SK-N-SH (cell line): ENCODE measurements around the gene EPHB2. TPM values are rescaled to one million over a fixed set of nuclear protein-coding genes. Genes with fewer than 3 reads are reported as not detected.

Source experiments
- CTCF ChIA-PET: fragments of 300-600, 350-600 bp; formaldehyde crosslinking; extraction: SDS; loops from one replicate; lab custom pipeline; 2021; lab: Yijun Ruan, JAX
- POLR2A ChIA-PET: fragments of 350-600 bp; sonication (Branson Sonifier 250); formaldehyde crosslinking; extraction: SDS; loops from one replicate; lab custom pipeline; 2020; ENCODE audit warnings: antibody characterized with exemption, inconsistent platforms; lab: Yijun Ruan, JAX
- DNase-seq: peaks from one replicate; pipeline ENCODE4 v3.0.0; 2012
- H2AFZ ChIP-seq: fragments of 200-600 bp; sonication (generic); 2 replicates; pipeline ENCODE4 v1.8.1; 2016; ENCODE audit warnings: antibody characterized with exemption, mild to moderate bottlenecking, low read depth
- H3F3A ChIP-seq: fragments of 200-600 bp; sonication (generic); replicated peaks from 2 replicates; pipeline ENCODE3; 2016; ENCODE audit warnings: antibody characterized with exemption, mild to moderate bottlenecking; ENCODE audit not compliant: insufficient read depth
- H3K27ac ChIP-seq, 2 experiments: fragments of 200-500 bp in 1 of 2; fragments of 200-600 bp in 1 of 2; sonication (Bioruptor generic) in 1 of 2; sonication (generic), shearing (Covaris generic) in 1 of 2; 2 replicates each; pipeline versions ENCODE4 v1.5.1 to v1.6.1; 2014 to 2016; ENCODE audit warnings: low read depth in 2 of 2, inconsistent platforms in 1 of 2, low read length in 1 of 2, mild to moderate bottlenecking in 1 of 2, mixed read lengths in 1 of 2
- H3K27me3 ChIP-seq: fragments of 200-600 bp; sonication (generic), shearing (Covaris generic); 2 replicates; pipeline ENCODE4 v1.6.1; 2016; ENCODE audit warnings: mixed run types; ENCODE audit not compliant: insufficient read depth
- H3K36me3 ChIP-seq, 2 experiments: fragments of 200-500 bp in 1 of 2; fragments of 200-600 bp in 1 of 2; sonication (Bioruptor generic) in 1 of 2; sonication (generic) in 1 of 2; replicated peaks in 1 of 2; 2 replicates each; pipeline versions ENCODE3 to v1.5.1; 2014 to 2016; ENCODE audit warnings: low read length in 1 of 2, mild to moderate bottlenecking in 1 of 2; ENCODE audit not compliant: insufficient read depth in 2 of 2, control insufficient read depth in 1 of 2
- H3K4me1 ChIP-seq, 2 experiments: fragments of 200-500 bp in 1 of 2; fragments of 200-600 bp in 1 of 2; sonication (Bioruptor generic) in 1 of 2; sonication (generic), shearing (Covaris generic) in 1 of 2; 2 replicates each; pipeline versions ENCODE4 v1.5.1 to v1.6.1; 2014 to 2016; ENCODE audit warnings: low read depth in 1 of 2, low read length in 1 of 2, mixed run types in 1 of 2; ENCODE audit not compliant: insufficient read depth in 2 of 2, control insufficient read depth in 1 of 2
- H3K4me2 ChIP-seq: fragments of 200-600 bp; sonication (generic), shearing (Covaris generic); 2 replicates; pipeline ENCODE4 v1.6.1; 2017; ENCODE audit warnings: mixed run types
- H3K4me3 ChIP-seq, 2 experiments: fragments of 200-500 bp in 1 of 2; fragments of 200-600 bp in 1 of 2; sonication (Bioruptor generic) in 1 of 2; sonication (generic), shearing (Covaris generic) in 1 of 2; 2 replicates each; pipeline versions ENCODE4 v1.5.1 to v1.8.1; 2014 to 2016; ENCODE audit warnings: low read depth in 2 of 2, inconsistent platforms in 1 of 2, low read length in 1 of 2, mild to moderate bottlenecking in 1 of 2, mixed read lengths in 1 of 2, moderate library complexity in 1 of 2
- H3K79me2 ChIP-seq: fragments of 200-600 bp; sonication (generic); 2 replicates; pipeline ENCODE4 v1.8.1; 2017; ENCODE audit warnings: mild to moderate bottlenecking; ENCODE audit not compliant: insufficient read depth
- H3K9ac ChIP-seq: fragments of 200-600 bp; sonication (generic); 2 replicates; pipeline ENCODE4 v1.6.1; 2017; ENCODE audit warnings: mixed run types
- H3K9me2 ChIP-seq: fragments of 200-600 bp; sonication (generic); 2 replicates; pipeline ENCODE4 v1.6.1; 2017; ENCODE audit warnings: mixed run types
- H3K9me3 ChIP-seq: fragments of 200-600 bp; sonication (generic); 2 replicates; pipeline ENCODE4 v1.6.1; 2017; ENCODE audit warnings: mixed run types, mild to moderate bottlenecking, moderate library complexity
- H4K20me1 ChIP-seq: fragments of 200-600 bp; sonication (generic); 2 replicates; pipeline ENCODE4 v1.6.1; 2017; ENCODE audit warnings: mild to moderate bottlenecking, mixed run types; ENCODE audit not compliant: insufficient read depth
- CHD2 ChIP-seq: fragments of 150-350 bp; IDR thresholded peaks from 2 replicates; pipeline ENCODE4 v1.6.1; 2018; ENCODE audit warnings: low read length; ENCODE audit not compliant: partially characterized antibody
- EZH2phosphoT487 ChIP-seq: fragments of 200-600 bp; sonication (generic); IDR thresholded peaks from 2 replicates; pipeline ENCODE4 v1.6.1; 2017; ENCODE audit warnings: low read depth, mixed run types, mild to moderate bottlenecking, antibody characterized with exemption, moderate library complexity, borderline replicate concordance
- MXI1 ChIP-seq: IDR thresholded peaks from 2 replicates; pipeline ENCODE4 v1.6.1; 2012; ENCODE audit warnings: mild to moderate bottlenecking, low read depth, low read length, improper control_type of control experiment
- NRF1 ChIP-seq: IDR thresholded peaks from 2 replicates; pipeline ENCODE4 v1.6.1; 2012; ENCODE audit warnings: low read depth, mild to moderate bottlenecking, low read length
- POLR2AphosphoS5 ChIP-seq: IDR thresholded peaks from 2 replicates; pipeline ENCODE4 v1.6.1; 2012; ENCODE audit warnings: low read depth, low read length
- RCOR1 ChIP-seq: fragments of 150-350 bp; IDR thresholded peaks from 2 replicates; pipeline ENCODE4 v1.6.1; 2017; ENCODE audit warnings: antibody characterized with exemption, low read length
- RFX5 ChIP-seq: IDR thresholded peaks from 2 replicates; pipeline ENCODE4 v1.6.1; 2012; ENCODE audit warnings: mild to moderate bottlenecking, improper control_type of control experiment, low read length
- SMC3 ChIP-seq: IDR thresholded peaks from 2 replicates; pipeline ENCODE4 v1.6.1; 2012; ENCODE audit warnings: low read depth, low read length, improper control_type of control experiment
- TCF12 ChIP-seq: IDR thresholded peaks from 2 replicates; pipeline ENCODE4 v1.4.0; 2012
- TEAD4 ChIP-seq: IDR thresholded peaks from 2 replicates; pipeline ENCODE4 v1.4.0; 2012; ENCODE audit warnings: mild to moderate bottlenecking, borderline replicate concordance; ENCODE audit not compliant: insufficient read depth
- WGBS: methylation state at CpG from one replicate; pipeline ENCODE4 v1.1.6; 2017; ENCODE audit warnings: low lambda C conversion rate; 5-methylcytosine and 5-hydroxymethylcytosine counted together
- polyA plus RNA-seq, 3 experiments: library from polyadenylated mRNA; depleted of rRNA; stranded (reverse); fragments of >200 nt; gene quantifications; 2 replicates each; pipeline ENCODE4 v1.2.3, GENCODE V29; 2012
- TF ChIP-seq, protein P1 (sequence below): fragments of 150-350 bp; IDR thresholded peaks from 2 replicates; pipeline ENCODE4 v1.6.1; 2017; ENCODE audit warnings: antibody characterized with exemption, low read length, low read depth, borderline replicate concordance
- TF ChIP-seq, protein P2 (sequence below): IDR thresholded peaks from 2 replicates; pipeline ENCODE4; 2012
- TF ChIP-seq, protein P3 (sequence below): IDR thresholded peaks from 2 replicates; pipeline ENCODE4 v1.4.0; 2012; ENCODE audit warnings: low read depth, borderline replicate concordance
- TF ChIP-seq, protein P4 (sequence below): fragments of 150-350 bp; IDR thresholded peaks from 2 replicates; pipeline ENCODE4 v1.6.1; 2016; ENCODE audit warnings: mild to moderate bottlenecking, low read depth, low read length
- TF ChIP-seq, protein P5 (sequence below): IDR thresholded peaks from 2 replicates; pipeline ENCODE4 v1.4.0; 2012; ENCODE audit warnings: low read depth, borderline replicate concordance

Gene EPHB2
- polyA plus RNA-seq, 1 of the 3 experiments (the other 2 are of a cell fraction): 25.2 TPM

DNA sequence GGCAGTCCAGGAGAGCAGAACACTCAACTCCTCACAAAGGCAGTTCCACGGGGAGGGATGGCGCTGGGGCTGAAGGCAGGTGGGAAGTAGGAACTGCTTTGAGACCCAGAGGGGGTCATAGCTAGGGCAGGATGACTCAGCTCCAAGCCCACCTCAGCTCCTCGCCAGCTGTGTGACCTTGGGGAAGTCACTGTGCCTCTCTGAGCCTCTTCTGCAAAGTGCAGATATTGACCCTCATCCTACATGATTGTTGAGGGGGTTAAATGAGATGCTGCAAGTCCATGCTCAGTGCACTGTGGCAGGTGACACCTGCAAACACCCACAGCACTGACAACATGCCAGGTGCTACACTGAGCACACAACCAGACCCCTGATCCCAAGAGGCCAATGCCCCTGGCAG lies 168.8 kb downstream of the EPHB2 start:
- no peaks in the 10 kb centered on the region for H3F3A ChIP-seq
- ChIA-PET POLR2A (no interaction called here), CTCF (interaction anchor here (1.3 to 2.6 kb wide), 2 partner anchors 9 to 17 kb away, joined by 5 to 13 read pairs; no protein-coding TSS in a partner anchor)
- no peaks in the 10 kb centered on the region for H3K27me3 ChIP-seq
- H3K9ac ChIP-seq: no peak overlapping the region
- TF ChIP-seq RCOR1 (no peak), MXI1 (no peak), SMC3 (no peak), CHD2 (no peak), TCF12 (no peak), NRF1 (no peak), POLR2AphosphoS5 (no peak), EZH2phosphoT487 (no peak), TEAD4 (no peak), RFX5 (no peak)
- TF ChIP-seq, protein P1, sequence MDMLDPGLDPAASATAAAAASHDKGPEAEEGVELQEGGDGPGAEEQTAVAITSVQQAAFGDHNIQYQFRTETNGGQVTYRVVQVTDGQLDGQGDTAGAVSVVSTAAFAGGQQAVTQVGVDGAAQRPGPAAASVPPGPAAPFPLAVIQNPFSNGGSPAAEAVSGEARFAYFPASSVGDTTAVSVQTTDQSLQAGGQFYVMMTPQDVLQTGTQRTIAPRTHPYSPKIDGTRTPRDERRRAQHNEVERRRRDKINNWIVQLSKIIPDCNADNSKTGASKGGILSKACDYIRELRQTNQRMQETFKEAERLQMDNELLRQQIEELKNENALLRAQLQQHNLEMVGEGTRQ: no peak
- TF ChIP-seq, protein P2, sequence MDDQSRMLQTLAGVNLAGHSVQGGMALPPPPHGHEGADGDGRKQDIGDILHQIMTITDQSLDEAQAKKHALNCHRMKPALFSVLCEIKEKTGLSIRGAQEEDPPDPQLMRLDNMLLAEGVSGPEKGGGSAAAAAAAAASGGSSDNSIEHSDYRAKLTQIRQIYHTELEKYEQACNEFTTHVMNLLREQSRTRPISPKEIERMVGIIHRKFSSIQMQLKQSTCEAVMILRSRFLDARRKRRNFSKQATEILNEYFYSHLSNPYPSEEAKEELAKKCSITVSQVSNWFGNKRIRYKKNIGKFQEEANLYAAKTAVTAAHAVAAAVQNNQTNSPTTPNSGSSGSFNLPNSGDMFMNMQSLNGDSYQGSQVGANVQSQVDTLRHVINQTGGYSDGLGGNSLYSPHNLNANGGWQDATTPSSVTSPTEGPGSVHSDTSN: no peak
- TF ChIP-seq, protein P3, sequence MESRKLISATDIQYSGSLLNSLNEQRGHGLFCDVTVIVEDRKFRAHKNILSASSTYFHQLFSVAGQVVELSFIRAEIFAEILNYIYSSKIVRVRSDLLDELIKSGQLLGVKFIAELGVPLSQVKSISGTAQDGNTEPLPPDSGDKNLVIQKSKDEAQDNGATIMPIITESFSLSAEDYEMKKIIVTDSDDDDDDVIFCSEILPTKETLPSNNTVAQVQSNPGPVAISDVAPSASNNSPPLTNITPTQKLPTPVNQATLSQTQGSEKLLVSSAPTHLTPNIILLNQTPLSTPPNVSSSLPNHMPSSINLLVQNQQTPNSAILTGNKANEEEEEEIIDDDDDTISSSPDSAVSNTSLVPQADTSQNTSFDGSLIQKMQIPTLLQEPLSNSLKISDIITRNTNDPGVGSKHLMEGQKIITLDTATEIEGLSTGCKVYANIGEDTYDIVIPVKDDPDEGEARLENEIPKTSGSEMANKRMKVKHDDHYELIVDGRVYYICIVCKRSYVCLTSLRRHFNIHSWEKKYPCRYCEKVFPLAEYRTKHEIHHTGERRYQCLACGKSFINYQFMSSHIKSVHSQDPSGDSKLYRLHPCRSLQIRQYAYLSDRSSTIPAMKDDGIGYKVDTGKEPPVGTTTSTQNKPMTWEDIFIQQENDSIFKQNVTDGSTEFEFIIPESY: no peak
- TF ChIP-seq, protein P4, sequence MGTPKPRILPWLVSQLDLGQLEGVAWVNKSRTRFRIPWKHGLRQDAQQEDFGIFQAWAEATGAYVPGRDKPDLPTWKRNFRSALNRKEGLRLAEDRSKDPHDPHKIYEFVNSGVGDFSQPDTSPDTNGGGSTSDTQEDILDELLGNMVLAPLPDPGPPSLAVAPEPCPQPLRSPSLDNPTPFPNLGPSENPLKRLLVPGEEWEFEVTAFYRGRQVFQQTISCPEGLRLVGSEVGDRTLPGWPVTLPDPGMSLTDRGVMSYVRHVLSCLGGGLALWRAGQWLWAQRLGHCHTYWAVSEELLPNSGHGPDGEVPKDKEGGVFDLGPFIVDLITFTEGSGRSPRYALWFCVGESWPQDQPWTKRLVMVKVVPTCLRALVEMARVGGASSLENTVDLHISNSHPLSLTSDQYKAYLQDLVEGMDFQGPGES: no peak
- TF ChIP-seq, protein P5, sequence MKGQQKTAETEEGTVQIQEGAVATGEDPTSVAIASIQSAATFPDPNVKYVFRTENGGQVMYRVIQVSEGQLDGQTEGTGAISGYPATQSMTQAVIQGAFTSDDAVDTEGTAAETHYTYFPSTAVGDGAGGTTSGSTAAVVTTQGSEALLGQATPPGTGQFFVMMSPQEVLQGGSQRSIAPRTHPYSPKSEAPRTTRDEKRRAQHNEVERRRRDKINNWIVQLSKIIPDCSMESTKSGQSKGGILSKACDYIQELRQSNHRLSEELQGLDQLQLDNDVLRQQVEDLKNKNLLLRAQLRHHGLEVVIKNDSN: no peak
- H3K4me3 ChIP-seq: no peak overlapping the region
- no peaks in the 10 kb centered on the region for H4K20me1 ChIP-seq
- no peaks in the 10 kb centered on the region for H3K79me2 ChIP-seq
- H2AFZ ChIP-seq: no peak overlapping the region
- WGBS: 0% methylated on average over 1 of the region's 3 CpGs
- peaks cover 0 to 8% of the 10 kb centered on the region in 2 experiments; a peak in 3 of 4 replicates for H3K4me1 ChIP-seq
- H3K27ac ChIP-seq: no peak overlapping the region; a peak in 1 of 4 replicates
- H3K9me3 ChIP-seq: no peaks in the 10 kb centered on the region
- no peak for DNase-seq
- 0 out of 2 replicates have a peak overlapping the region, but pooled peaks have one; percentile 3 for H3K4me2 ChIP-seq
- H3K9me2 ChIP-seq: no peaks in the 10 kb centered on the region
- peaks cover 0 to 4% of the 10 kb centered on the region in 2 experiments for H3K36me3 ChIP-seq
